Ishikawa (cell line): Measurements from ENCODE around the gene GRIN2A.

Source experiments
- CREB1 ChIP-seq: IDR thresholded peaks from 2 replicates; pipeline ENCODE4 v1.6.1; 2012; ENCODE audit warnings: low read depth
- EGR1 ChIP-seq: IDR thresholded peaks from 2 replicates; pipeline ENCODE4 v1.6.1; 2012
- TEAD4 ChIP-seq: IDR thresholded peaks from 2 replicates; pipeline ENCODE4 v1.6.1; 2012
- TF ChIP-seq, protein P1 (sequence below): IDR thresholded peaks from 2 replicates; pipeline ENCODE4 v1.6.1; 2012

DNA sequence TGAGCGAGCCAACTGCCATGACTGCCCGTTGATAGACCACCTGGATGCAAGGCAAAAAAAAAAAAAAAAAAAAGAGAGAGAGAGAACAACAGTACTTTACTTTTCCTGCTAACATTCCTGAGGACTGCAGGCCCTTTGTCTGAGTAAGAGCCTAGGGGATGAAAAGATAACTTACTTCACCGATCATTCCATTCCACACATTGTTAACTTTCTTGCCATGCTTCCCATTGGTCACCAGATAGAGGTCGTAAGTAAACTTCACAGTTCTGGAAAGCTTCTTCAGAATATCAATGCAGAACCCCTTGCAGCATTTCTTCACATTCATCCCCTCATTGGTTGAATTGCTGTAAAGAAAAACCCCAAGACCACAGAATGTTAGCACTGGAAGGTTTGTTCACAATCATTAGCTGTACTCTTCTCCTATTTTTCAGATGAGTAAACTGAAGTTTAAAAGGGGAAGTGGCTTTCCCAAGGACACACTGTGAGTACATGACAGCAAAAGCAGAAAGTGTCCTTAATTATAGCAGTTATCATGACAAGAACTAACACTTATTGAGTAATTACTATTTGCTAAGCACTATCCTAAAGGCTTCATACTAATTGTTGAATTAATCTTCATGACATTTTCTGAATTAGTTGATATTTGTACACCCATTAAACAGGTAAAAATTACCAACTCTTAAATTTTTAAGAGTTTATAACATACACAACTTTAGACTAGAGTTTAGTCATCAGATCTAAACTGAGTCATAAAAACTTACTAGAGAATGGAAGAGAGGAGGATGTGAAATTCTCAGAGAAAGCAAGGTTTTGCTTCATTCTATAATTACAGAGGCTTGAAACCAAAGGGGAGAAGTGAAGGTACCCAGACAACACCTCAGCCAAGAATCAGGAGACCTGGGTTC is 341.2 kb downstream of the GRIN2A start:
- TF ChIP-seq, protein P1, sequence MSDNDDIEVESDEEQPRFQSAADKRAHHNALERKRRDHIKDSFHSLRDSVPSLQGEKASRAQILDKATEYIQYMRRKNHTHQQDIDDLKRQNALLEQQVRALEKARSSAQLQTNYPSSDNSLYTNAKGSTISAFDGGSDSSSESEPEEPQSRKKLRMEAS, result no peak
- no peak for TF ChIP-seq CREB1
- TF ChIP-seq TEAD4, result no peak
- TF ChIP-seq EGR1, result no peak
